Activated CD8-positive, alpha-beta memory T cell treated with anti-CD3 and anti-CD28 coated beads, Interleukin-2, amount 50 U/mL, for 48 hours (primary cell): ENCODE results near the gene ELAVL3.

Experiments used
- DNase-seq: peaks from one replicate; pipeline ENCODE4 v3.0.0-alpha.2; 2020

ELAVL3 gene

DNA sequence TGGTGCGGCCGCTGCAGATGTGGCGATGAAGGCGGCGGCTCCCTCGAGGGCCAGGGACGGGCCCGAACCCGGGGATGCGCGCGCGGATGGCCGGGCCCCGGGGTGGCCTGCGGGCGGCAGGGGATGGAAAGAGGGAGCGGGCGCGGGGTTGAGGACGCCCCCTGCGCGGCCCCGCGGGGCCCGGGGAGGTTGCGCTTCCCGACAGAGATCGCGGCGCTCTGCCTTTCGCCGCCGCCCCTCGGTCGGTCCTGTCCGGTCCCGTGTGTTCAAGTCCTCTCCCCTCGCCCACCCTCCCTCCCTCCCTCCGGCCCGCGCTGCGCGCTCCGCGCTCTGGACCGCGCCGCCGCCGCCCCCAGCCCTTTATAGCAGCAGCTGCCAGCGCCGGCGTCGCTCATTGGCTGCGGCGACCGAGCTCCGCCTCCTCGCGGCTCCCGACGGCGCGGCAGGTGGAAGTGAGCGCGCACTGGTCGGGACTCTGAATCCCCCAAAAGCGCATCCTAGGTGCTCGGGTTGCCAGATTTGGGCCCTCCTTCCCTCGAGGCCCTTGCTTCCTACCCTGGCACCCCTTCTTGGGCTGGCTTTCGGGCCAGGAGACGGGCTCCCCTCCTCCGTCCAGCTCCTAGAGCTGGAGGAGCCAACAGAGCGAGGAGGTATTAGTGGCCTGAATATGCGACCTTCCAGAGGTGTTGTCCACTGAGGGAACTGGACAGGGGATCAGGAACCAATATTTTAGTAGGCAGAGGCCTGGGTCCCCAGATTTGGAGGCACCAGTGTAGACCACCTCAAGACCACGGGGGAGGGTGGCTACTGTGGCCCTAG is at the start of gene ELAVL3:
Gene ELAVL3 (minus strand): TSS at position 332 of the 819 bp plus-strand sequence. CDS start 438 bp downstream, outside the sequence.
- DNase-seq, result no peak

DNA sequence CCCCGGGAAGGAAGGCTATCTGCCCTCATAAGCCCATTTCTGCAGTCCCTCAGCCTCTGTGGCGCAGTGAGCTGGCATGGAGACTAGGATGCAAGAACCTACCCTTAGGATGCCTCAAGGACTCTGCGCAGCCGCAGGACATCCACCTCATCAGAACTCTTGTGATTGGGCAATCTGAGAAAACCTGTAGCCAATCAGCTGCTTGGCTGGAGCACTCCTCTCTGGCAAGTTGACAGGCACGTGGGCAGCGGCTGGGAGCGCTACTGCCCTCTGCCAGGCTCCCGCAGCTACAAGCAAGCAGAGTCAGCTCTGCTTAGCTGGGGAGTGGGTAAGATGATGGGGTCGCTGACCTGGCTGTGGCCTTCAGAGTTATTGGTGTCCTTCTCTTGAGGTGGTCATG is 49.6 kb upstream of the ELAVL3 start:
- peak; percentile 74 for DNase-seq

GRCh38 chr19:11528551-11529341 is 47.9 kb upstream of the ELAVL3 start, which contains the start of gene ECSIT:
Gene ECSIT, minus strand, starts transcription at chr19:11529134. Its CDS starts 9,964 bp downstream, at chr19:11519170.
- DNase-seq, result peak; percentile 93

- no peak for DNase-seq
Measured at GRCh38 chr19:11519138-11519537, 38.3 kb upstream of the ELAVL3 start.

- DNase-seq, result no peak
Measured at GRCh38 chr19:11513946-11514345, 33.1 kb upstream of the ELAVL3 start.

DNA sequence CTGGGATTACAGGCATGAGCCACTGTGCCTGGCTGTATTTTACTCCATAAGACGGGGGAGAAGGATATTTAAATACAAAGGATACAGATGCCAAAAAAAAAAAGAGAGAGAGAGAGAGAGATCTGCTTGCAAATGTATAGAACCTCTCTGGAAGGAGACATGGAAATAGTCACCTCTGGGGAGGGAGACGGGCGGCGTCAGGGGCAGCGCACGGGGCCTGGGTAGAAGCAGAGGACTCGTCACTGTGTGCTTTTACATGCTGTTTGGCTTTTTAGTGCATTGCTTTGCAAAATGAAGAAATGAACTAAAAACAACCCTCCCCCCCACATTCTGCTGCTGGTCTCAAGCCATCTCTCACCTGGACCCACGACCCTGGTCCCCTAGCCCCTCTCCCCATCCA is 29.6 kb upstream of the ELAVL3 start:
- no peak for DNase-seq

DNA sequence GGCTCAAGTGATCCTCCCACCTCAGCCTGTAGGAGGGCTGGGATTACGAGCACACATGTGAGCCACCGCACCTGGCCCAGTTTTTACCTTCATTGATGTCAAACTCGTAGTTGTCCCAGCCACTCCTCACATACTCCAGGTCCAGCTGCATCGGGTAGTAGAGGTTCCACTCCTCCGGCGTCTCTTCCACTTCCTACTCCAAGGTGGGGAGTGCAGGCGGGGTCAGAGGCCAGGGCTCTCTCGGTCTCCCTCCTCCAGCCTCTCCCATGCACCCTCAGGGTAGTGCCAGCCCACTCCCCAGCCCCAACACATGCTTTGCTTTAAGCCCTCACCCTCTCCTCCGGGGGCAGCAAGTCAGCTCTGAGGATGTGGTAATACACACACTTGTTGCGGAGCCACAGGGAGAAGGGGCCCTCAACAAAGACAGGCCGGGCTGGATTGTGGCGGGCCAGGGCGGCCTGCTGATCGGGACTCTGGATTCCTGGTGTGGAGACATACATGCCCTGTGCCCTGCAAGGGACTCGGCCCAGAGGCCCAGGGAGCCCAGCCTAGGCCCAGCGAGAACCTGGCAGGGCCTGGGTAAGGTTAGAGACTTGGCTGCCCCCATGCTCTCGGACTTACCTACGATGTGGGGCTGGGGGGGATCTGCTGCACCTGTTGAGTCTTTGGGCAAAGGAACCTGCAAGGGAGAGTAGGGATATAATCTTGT is 26.7 kb upstream of the ELAVL3 start:
- no peak for DNase-seq

GRCh38 chr19:11506967-11507366 is 26.1 kb upstream of the ELAVL3 start:
- no peak for DNase-seq

DNA sequence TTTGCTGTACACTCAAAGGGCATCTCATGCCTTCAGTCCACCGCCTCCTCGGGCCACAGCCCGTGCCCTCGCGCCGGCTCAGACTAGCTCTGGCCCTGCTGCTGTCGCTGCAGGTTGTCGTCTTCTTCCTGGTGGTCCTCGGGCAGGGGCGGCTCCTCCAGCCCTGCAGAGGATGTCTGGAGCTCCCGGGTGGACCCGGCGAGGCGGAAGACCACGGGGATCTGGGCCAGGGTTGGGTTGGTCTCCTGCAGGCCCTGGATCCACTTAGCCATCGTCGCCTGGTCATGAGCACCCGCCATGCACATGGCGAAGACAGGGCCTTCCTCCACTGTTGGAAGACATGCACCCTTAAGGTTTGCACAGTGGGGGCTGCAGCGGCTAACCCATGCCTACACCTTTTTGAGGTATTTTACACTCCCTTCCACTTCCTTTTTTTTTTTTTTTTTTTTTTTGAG is 25.3 kb upstream of the ELAVL3 start:
- no peak for DNase-seq

DNA sequence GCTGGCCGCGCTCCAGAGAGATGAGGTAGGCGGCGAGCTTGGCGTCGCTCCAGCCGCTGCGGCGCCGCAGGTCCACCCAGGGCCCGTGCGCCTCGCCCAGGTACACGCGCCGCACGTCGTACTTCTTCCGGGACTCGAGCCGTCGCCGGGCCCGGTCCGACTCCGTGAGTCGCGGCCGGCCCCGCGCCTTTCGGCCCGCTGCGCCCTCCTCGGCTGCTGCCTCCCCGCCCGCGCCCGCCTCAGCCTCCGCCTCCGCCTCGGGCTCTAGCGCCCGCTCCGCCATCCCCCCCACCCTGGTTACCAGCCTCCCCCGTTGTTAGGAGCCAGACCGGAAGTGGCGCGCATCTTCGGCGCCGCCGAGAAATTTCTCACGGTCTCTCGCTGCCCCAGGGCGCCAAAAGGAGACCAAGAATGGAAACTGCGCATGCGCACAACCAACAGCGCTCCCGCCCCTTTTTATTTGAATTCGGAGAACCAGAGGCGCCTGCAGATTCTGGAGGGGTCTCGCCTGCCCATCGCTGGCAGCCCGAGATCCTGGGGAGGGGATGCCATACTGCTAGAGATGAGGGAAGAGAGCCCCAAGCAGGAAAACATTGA is 24.8 kb upstream of the ELAVL3 start, which contains the start of gene ZNF653:
Gene ZNF653 (minus strand): TSS at position 336 of the 597 bp plus-strand sequence. CDS start 53 bp downstream, at position 283.
- peak; percentile 98 for DNase-seq

DNA sequence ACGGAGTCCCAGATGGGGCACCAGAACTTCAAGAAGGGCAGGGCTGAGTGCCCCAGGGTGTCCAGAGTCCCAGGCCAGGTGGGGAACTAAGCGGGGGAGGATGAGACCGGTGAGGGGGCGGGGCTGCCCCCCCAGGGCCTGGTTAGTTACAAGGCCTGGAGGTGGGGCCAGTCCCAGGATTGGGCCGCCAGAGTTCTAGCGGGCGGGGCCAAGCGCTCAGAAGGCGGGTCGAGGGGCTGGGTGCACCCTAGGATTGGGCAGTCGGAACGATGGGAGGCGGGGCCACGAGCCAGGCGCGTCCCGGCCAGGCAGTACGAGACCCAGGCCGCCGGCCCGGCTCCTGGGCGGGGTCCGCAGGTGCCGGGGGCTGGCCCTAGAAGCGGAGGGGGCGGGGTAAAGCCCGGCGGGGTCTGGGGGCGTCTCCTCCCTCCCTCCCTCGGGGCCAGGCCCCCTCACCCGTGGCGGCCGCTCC is 24.2 kb upstream of the ELAVL3 start:
- peak; percentile 97 for DNase-seq

DNA sequence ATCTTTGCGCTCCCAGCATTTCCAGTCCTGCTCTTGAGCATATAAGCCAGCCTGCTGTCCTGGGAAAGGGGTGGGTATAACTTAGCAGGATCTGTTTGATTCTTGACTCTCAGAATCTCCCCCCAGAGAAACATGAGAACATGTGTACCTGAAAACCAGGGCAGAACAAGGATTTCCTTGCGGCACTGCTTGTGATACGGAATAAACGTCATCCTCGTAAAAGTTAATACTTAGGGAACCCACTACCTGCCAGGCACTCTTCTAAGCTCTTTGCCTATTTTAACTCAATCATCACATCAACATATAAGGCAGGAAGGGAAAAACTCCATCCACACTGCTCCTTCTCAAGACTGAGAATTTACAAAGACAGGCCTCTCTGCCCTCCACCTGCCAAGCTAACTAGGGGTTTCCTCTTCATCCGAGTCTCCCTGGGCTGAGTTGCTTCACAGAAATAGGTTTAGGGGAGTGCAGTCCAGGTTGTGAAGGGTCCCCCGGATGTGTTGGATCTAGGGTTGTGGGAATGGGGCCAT is 23.7 kb upstream of the ELAVL3 start:
- no peak for DNase-seq

- no peak for DNase-seq
Measured at GRCh38 chr19:11499890-11500420, 19.1 kb upstream of the ELAVL3 start.

DNA sequence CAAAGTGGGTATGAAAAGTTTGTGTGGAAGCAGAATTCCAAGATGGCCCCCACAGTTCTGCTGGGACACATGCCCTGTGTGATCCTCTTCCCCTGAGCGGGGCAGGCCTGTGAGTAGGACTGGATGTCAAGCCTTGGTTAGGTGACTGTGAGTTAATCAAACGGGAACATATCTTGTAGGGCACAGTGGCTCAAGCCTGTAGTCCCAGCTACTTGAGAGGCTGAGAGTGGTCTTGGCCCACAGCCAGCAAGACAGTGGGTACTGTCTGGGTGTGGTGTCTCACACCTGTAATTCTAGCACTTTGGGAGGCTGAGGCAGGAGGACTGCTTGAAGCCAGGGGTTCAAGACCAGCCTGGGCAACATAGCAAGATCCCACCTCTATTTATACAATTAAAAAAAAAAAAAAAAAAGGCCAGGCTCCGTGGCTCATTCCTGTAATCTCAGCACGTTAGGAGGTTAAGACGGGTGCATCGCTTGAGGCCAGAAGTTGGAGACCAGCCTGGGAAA is 18.4 kb upstream of the ELAVL3 start:
- no peak for DNase-seq

DNA sequence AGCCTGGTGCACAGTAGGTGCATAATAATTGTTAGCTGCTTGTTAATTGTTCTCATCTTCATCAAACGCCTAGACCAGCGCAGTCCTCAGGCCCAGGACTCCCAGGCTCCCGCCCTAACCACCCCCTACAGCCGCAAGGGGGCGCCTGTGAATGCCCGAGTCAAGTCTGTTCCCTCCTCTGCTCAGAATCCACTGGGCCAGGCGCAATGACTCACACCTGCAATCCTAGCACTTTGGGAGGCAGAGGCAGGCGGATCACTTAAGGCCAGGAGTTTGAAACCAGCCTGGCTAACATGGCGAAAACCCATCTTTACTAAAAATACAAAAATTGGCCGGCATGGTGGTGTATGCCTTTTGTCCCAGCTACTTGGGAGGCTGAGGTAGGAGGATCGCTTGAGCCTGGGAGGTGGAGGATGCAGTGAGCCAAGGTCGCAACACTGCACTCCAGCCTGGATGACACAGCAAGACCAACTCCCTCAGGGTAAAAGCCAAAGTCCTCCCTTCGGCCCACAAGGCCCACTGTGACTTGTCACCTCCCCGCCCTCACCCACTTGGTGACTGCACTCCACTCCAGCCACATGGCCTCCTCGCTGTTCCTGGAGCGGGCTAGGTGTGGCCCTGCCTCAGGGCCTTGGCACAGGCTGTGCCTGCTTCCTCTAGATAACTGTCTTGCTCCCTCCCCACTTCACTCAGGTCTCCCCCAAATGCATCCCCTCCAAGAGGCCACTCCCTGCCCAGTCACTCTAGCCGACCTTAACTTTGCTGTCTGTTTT is 15.7 kb upstream of the ELAVL3 start:
- peak; percentile 88 for DNase-seq

DNA sequence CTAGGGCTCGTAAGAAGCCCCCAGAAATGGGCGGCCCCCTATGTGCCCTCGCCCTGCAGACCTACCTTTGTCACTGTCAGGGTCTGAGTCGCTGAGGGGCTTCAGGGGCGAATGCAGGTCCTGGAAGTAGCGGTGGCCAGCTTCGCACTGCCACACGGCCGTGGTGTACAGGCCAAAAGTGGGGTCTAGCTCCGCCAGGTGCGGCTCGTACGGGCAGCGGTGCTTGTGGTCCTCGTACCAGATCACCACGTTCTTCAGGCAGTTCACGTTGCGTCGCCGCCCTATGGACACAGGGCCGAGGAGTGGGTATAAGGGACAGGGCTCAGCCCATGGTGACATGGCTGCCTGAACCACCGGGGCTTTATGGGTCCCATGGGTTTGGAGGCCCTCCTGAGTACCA is 15.0 kb upstream of the ELAVL3 start:
- DNase-seq, result no peak

- DNase-seq, result no peak
Measured at GRCh38 chr19:11495481-11495880, 14.6 kb upstream of the ELAVL3 start.

DNA sequence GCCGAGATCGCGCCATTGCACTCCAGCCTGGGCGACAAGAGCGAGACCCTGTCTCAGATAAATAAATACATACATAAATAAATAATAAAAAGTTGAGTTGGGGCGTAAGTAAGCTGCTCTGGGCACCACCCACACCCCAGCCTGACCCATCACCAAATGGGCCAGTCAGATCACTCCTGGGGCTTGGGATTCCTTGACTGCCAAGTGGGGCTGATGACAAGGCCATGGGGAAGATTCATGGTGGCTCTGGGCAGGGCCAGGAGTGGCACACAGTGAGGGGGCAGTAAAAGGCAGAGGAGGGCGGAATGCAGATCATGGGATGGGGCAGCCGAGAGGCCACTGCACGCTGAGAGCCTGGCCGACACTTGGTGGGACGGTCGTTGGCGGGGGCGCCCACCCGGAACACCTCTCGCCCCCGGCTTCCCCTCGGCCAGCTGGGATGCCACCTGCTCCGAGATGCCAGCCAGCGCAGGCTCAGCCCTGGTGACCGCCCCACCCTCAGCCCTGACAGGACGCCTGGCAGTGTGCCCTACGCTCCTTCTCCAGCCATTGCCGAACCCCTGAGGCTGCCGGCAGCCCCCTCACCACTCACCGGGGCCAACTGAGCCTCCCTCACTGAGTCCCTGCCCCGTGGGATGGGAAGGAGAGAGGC is 13.9 kb upstream of the ELAVL3 start:
- no peak for DNase-seq

- no peak for DNase-seq
Measured at GRCh38 chr19:11489378-11489777, 8.5 kb upstream of the ELAVL3 start.
